ENCODE measurements around the gene C2orf92.

DNA sequence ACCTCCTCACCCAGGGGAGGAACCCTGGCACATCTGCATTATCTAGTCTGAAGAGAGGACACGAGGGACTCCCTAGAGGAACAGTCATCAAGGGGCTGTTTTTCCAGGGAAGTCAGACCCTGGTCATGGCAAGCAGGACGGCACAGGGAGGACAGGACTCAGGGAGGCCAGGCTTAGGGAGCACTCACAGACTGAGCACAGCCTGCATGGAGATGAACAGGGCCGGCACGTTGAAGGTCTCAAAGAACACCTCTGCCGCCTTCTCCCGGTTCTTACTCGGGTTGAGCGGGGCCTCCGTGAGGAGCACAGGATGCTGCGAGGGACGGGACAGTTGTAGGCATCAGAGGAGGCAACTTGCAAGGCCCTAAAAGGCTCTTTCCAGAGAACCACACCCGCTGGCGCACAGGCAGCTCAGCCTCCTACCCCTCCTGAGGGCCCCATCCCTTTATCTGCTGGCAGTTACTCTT, 10.8 kb upstream of the C2orf92 start:
- no peak for TF ChIP-seq EP300 (IDR thresholded peaks at IDR 0.05)
- no peak for TF ChIP-seq CEBPB (IDR thresholded peaks at IDR 0.05)
- TF ChIP-seq, protein P1, sequence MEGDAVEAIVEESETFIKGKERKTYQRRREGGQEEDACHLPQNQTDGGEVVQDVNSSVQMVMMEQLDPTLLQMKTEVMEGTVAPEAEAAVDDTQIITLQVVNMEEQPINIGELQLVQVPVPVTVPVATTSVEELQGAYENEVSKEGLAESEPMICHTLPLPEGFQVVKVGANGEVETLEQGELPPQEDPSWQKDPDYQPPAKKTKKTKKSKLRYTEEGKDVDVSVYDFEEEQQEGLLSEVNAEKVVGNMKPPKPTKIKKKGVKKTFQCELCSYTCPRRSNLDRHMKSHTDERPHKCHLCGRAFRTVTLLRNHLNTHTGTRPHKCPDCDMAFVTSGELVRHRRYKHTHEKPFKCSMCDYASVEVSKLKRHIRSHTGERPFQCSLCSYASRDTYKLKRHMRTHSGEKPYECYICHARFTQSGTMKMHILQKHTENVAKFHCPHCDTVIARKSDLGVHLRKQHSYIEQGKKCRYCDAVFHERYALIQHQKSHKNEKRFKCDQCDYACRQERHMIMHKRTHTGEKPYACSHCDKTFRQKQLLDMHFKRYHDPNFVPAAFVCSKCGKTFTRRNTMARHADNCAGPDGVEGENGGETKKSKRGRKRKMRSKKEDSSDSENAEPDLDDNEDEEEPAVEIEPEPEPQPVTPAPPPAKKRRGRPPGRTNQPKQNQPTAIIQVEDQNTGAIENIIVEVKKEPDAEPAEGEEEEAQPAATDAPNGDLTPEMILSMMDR (IDR thresholded peaks at IDR 0.05) = no peak
- TF ChIP-seq HEYL (CRISPR knock-in tag; IDR thresholded peaks at IDR 0.05) = no peak
- no peak for TF ChIP-seq POLR2A (IDR thresholded peaks at IDR 0.05; ENCODE audit: low read length)
- TF ChIP-seq, protein P2, sequence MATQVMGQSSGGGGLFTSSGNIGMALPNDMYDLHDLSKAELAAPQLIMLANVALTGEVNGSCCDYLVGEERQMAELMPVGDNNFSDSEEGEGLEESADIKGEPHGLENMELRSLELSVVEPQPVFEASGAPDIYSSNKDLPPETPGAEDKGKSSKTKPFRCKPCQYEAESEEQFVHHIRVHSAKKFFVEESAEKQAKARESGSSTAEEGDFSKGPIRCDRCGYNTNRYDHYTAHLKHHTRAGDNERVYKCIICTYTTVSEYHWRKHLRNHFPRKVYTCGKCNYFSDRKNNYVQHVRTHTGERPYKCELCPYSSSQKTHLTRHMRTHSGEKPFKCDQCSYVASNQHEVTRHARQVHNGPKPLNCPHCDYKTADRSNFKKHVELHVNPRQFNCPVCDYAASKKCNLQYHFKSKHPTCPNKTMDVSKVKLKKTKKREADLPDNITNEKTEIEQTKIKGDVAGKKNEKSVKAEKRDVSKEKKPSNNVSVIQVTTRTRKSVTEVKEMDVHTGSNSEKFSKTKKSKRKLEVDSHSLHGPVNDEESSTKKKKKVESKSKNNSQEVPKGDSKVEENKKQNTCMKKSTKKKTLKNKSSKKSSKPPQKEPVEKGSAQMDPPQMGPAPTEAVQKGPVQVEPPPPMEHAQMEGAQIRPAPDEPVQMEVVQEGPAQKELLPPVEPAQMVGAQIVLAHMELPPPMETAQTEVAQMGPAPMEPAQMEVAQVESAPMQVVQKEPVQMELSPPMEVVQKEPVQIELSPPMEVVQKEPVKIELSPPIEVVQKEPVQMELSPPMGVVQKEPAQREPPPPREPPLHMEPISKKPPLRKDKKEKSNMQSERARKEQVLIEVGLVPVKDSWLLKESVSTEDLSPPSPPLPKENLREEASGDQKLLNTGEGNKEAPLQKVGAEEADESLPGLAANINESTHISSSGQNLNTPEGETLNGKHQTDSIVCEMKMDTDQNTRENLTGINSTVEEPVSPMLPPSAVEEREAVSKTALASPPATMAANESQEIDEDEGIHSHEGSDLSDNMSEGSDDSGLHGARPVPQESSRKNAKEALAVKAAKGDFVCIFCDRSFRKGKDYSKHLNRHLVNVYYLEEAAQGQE (IDR thresholded peaks at IDR 0.05) = no peak
- no peak for TF ChIP-seq RFX5 (IDR thresholded peaks at IDR 0.05)
- no peak for TF ChIP-seq NPAS2 (CRISPR knock-in tag; IDR thresholded peaks at IDR 0.05; ENCODE audit: borderline replicate concordance)
- no peak for TF ChIP-seq BHLHE40 (IDR thresholded peaks at IDR 0.05; ENCODE audit: low read depth, low read length)
- TF ChIP-seq SREBF2 (IDR thresholded peaks at IDR 0.05) = no peak
- TF ChIP-seq HMGXB4 (CRISPR knock-in tag; IDR thresholded peaks at IDR 0.05; ENCODE audit: borderline replicate concordance) = no peak
- no peak for TF ChIP-seq KDM1A (IDR thresholded peaks at IDR 0.05; ENCODE audit: low read depth)
- TF ChIP-seq SMC3 (IDR thresholded peaks at IDR 0.05) = no peak
- no peak for TF ChIP-seq MAZ (IDR thresholded peaks at IDR 0.05; ENCODE audit: borderline replicate concordance, low read depth, low read length)
